ENCODE measurements around the gene DGKB. TPM values are rescaled to one million over a fixed set of nuclear protein-coding genes. Genes with fewer than 3 reads are reported as not detected.
"Not testable (repeated sequence)": the region's sequence is repeated elsewhere in the genome, so short reads cannot be mapped to it uniquely, and the experiment has no call there.

The DGKB gene
- total RNA-seq, 1 experiment from 2014 or later: 0.08 TPM

DNA sequence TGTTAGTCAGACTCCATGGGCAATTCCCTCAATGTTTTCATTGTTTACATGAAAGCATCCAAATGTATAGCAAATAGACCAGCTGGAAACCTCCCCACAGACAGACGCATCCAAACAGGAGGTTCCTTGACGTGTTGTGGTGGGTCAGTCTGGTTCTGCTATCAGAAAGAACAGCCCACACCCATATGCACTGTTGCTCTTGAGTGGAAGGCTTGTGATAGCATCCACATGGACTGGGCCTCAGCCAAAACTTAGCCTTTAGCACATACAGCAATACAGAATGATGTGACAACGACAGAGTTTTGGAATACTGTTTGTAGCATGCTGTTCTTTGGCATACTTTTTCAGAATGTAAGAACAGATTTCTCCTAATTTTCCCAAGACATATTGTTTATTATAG is 613.9 kb downstream of the DGKB start:
- no peak for DNase-seq
- Histone ChIP-seq H3K4me3 (no peak overlapping the region), H3K27me3 (no peaks in the 10 kb centered on the region), H3K36me3 (no peaks in the 10 kb centered on the region), H3K9me3 (replicated peaks) (no peaks in the 10 kb centered on the region), H3K27ac (no peak overlapping the region), H3K4me1 (no peaks in the 10 kb centered on the region)

DNA sequence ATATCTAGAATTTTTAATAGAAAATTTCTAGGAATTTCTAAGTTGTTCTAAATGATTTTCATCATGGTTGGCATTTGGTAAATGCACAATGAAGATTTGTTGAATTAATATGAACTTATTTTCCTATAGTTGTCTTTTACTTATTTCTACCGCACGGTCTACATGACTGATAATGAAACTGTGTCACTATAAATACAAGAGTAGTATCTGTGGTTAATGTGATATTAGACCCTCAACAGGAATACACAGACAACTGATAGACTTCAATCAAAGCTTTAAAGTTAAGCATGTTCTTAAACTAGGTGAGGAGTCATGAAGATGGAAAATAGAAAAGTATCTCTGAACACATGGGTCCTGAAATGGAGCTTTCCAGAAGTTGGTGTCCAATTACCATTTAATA is 615.2 kb downstream of the DGKB start:
- no peaks in the 10 kb centered on the region for H3K4me1 ChIP-seq
- H3K9me3 ChIP-seq (replicated peaks): no peaks in the 10 kb centered on the region
- no peak overlapping the region for H3K4me3 ChIP-seq
- no peaks in the 10 kb centered on the region for H3K36me3 ChIP-seq
- no peak for DNase-seq
- H3K27me3 ChIP-seq: no peaks in the 10 kb centered on the region
- no peak overlapping the region for H3K27ac ChIP-seq

DNA sequence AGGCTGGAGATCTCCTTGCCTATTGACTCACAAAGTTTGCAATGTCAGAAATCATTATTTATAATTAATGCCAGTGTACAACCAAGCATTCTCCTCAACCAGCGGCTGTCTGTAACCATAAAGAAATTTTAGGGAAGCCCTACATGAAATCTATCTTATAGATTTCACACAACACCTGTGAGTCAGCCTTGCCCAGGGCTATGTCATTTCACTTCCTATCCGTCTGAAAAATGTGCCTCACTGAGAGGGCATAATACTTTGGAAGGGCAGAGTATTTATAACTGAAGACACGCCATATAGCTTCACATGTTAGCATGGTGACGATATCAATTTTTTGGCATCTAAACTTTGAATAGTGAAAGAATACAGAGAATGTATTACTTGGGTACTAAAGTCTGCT is 616.5 kb downstream of the DGKB start:
- H3K27ac ChIP-seq: no peak overlapping the region
- H3K9me3 ChIP-seq (replicated peaks): no peaks in the 10 kb centered on the region
- H3K27me3 ChIP-seq: no peaks in the 10 kb centered on the region
- DNase-seq: no peak
- no peaks in the 10 kb centered on the region for H3K4me1 ChIP-seq
- H3K36me3 ChIP-seq: no peaks in the 10 kb centered on the region
- no peak overlapping the region for H3K4me3 ChIP-seq

DNA sequence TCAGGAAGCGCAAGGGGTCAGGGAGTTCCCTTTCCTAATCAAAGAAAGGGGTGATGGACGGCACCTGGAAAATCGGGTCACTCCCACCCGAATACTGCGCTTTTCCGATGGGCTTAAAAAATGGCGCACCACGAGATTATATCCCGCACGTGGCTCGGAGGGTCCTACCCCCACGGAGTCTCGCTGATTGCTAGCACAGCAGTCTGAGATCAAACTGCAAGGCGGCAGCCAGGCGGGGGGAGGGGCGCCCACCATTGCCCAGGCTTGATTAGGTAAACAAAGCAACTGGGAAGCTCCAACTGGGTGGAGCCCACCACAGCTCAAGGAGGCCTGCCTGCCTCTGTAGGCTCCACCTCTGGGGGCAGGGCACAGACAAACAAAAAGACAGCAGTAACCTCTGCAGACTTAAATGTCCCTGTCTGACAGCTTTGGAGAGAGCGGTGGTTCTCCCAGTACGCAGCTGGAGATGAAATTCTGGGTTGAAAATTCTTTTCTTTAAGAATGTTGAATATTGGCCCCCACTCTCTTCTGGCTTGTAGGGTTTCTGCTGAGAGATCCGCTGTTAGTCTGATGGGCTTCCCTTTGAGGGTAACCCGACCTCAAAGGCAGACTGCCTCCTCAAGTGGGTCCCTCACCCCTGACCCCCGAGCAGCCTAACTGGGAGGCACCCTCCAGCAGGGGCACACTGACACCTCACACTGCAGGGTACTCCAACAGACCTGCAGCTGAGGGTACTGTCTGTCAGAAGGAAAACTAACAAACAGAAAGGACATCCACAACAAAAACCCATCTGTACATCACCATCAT is 623.3 kb downstream of the DGKB start:
- H3K36me3 ChIP-seq; H3K27me3 ChIP-seq; H3K4me3 ChIP-seq; H3K27ac ChIP-seq; H3K4me1 ChIP-seq; DNase-seq; H3K9me3 ChIP-seq (replicated peaks): not testable (repeated sequence)

DNA sequence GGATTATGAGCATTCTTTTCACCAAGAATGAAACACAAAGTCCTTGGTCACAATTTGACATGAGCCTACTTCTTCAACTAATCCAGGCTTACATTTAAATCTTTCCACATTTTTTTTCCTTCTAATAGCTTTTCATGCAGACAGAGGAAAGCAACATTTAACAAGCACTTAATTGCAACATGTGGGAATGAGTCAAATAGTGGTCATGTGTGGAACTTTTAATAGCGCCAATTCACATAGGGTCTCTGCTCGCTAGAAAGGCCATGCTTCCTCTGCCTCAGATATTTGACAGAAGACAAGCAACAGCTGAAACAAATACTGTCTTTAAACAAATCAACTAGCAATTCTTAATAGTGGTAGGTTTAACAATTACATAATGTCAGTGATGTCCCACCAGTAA is 627.2 kb downstream of the DGKB start:
- H3K4me1 ChIP-seq: no peaks in the 10 kb centered on the region
- H3K9me3 ChIP-seq (replicated peaks): no peaks in the 10 kb centered on the region
- DNase-seq: no peak
- H3K27ac ChIP-seq: no peak overlapping the region
- H3K36me3 ChIP-seq: no peaks in the 10 kb centered on the region
- no peaks in the 10 kb centered on the region for H3K27me3 ChIP-seq
- no peak overlapping the region for H3K4me3 ChIP-seq

DNA sequence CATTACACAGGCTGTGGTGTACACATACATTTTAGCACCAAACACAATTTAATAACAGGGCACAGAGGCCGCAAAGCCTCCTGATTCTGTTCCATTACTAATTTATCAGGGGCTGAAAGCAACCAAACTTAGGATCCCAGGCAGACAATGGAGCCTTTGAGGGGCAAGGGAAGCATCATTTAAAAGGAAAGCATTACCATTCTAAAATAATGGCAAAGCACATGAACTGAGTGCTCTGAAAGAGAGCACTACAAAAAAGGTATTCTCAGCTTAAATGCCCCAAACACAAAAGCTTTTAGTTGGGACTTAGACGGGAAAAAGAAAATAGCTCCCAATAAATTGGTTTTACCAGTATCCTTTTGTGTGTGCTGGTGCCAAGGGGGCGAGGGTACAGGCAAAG is 631.1 kb downstream of the DGKB start:
- Histone ChIP-seq H3K4me3 (no peak overlapping the region), H3K36me3 (no peaks in the 10 kb centered on the region), H3K4me1 (no peaks in the 10 kb centered on the region), H3K27ac (no peak overlapping the region), H3K27me3 (no peaks in the 10 kb centered on the region), H3K9me3 (replicated peaks) (no peaks in the 10 kb centered on the region)
- DNase-seq: no peak

DNA sequence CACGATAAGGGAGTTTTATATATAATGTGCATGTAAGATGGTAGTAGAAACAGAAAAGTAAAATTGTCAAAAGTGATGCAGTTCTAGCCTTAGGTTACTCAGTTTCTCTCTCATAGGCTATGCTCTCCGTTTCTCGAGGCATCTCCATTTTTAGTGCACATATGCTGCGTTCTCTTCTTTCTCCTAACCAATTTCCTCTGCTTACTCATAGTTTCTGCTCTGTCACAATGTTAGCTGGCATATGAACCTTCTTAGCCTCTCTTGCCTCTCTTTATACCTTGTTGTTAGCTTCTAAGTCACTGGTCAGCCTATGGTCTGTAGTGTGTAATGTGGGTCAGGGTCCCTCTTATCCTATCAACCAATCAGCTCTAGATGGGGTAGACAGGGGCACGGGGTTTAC is 632.5 kb downstream of the DGKB start:
- H3K9me3 ChIP-seq (replicated peaks): no peaks in the 10 kb centered on the region
- H3K36me3 ChIP-seq: no peaks in the 10 kb centered on the region
- no peaks in the 10 kb centered on the region for H3K4me1 ChIP-seq
- no peaks in the 10 kb centered on the region for H3K27me3 ChIP-seq
- no peak overlapping the region for H3K27ac ChIP-seq
- H3K4me3 ChIP-seq: no peak overlapping the region
- no peak for DNase-seq

DNA sequence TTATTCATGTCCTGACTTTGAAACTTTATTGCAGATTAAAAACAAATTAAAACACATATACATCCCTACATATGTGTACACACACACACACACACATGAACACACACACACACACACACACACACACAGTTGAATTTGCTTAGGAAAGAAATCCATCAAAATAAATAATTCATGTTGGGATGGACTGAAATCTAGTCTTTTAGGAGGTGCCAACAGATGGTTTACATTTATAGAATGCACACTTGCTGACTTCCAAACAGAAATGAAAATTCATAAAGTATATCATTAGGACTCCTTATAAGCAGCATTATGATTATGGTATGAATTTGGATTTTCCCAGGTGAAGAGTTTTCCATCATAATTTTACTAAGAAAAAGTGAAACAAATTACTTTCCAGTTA is 642.5 kb downstream of the DGKB start:
- no peak for DNase-seq
- H3K36me3 ChIP-seq: no peaks in the 10 kb centered on the region
- no peak overlapping the region for H3K27ac ChIP-seq
- no peaks in the 10 kb centered on the region for H3K9me3 ChIP-seq (replicated peaks)
- H3K27me3 ChIP-seq: no peaks in the 10 kb centered on the region
- H3K4me1 ChIP-seq: no peaks in the 10 kb centered on the region
- no peak overlapping the region for H3K4me3 ChIP-seq

DNA sequence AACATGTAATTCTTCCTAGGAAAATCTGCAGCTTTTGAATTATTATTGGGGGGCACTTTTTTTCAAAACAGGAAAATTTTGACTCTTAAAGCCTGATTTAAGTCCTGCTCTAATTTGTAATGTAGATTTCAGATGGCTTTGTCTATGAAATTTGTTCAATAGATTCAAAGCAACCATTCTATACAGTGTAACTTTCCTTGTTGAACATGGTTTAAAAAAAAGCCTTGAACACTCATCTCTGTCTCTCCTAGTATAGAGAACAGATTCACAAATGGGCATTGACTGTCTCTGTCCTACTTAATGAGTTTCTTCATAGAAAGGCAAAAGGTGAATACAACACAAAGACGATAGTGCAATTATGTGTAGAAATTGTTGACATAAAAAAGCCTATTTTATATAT is 643.7 kb downstream of the DGKB start:
- Histone ChIP-seq H3K9me3 (replicated peaks) (no peaks in the 10 kb centered on the region), H3K27ac (no peak overlapping the region), H3K36me3 (no peaks in the 10 kb centered on the region), H3K27me3 (no peaks in the 10 kb centered on the region), H3K4me1 (no peaks in the 10 kb centered on the region), H3K4me3 (no peak overlapping the region)
- DNase-seq: no peak

DNA sequence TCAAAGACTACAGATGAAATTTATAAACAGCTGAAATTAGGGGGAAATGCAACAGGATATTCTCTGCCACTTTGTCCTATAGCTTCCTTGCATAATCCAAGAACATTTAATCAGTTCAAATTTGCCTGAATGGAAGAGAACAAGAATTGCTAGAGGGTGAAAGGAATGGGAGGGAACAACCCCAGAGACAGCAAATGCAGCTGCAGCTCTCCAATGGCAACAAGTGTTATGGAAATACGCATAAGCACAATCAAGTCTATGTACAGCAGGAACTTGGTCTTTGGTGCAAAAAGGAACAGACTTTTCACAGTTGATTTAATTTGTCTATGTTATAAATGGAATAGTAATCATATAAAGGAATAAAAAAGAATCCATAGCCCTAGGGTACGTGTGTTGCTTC is 644.1 kb downstream of the DGKB start:
- Histone ChIP-seq H3K9me3 (replicated peaks) (no peaks in the 10 kb centered on the region), H3K27me3 (no peaks in the 10 kb centered on the region), H3K4me3 (no peak overlapping the region), H3K4me1 (no peaks in the 10 kb centered on the region), H3K27ac (no peak overlapping the region), H3K36me3 (no peaks in the 10 kb centered on the region)
- no peak for DNase-seq

DNA sequence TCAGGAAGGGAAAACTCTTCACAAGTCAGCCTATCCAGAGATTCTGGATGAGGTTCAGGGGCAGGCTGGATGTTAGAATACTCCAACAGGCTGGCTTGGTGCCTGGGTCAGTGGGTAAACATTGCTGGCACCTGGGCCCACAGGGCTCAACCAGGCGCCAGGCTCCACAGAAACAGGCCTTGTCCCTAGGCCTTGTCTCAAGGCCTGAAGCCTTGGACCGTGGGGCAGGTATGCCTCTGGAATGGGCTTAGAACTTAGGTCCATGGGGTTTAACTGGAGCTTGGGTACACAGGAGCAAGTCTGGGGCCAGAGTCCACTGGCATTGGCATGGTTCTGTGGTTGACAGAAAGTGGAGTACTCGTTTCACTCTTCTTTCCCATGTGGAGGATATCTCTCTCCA is 650.1 kb downstream of the DGKB start:
- DNase-seq: no peak
- Histone ChIP-seq H3K4me1 (no peaks in the 10 kb centered on the region), H3K9me3 (replicated peaks) (no peaks in the 10 kb centered on the region), H3K36me3 (no peaks in the 10 kb centered on the region), H3K27me3 (no peaks in the 10 kb centered on the region), H3K27ac (no peak overlapping the region), H3K4me3 (no peak overlapping the region)

DNA sequence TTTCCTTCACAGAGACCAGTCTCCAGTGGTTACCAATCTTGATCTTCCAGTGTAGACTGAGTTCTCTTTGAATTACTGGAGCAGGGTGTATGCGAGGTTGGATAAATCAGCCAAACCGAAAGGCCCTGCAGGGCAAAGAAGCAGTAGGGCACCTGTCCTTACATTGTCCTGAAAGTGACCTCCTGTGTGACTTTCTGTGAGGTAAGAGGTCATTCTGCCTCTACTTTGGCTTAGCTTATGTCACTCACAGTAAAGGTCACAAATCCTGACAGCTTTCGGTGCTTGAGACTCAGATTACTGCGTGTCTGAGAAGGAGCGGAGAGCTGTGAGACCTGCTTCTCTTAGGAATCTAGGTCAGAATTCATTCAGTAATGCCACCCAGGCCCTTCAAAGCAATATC is 660.4 kb downstream of the DGKB start:
- Histone ChIP-seq H3K9me3 (replicated peaks) (no peaks in the 10 kb centered on the region), H3K27me3 (no peaks in the 10 kb centered on the region), H3K4me3 (no peak overlapping the region), H3K27ac (no peak overlapping the region), H3K4me1 (no peaks in the 10 kb centered on the region), H3K36me3 (no peaks in the 10 kb centered on the region)
- no peak for DNase-seq

DNA sequence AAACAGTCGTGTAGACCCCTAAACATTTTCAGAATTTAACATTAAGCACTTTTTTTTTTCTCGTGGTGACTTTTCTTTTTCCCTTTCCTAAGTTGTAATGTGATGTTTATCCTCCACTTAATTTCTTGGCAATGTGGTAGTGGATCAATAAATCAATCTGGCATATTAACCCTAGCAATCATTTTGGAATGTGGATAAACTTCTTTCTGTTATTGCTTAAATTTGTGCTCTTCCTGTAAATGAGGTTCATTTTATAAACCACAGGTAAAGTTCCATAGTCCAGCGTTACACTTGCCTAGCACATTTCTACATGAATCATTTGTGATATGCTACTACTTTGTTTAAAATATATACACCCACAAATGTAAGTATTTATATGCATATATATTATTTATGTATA is 665.7 kb downstream of the DGKB start:
- no peaks in the 10 kb centered on the region for H3K4me1 ChIP-seq
- no peak for DNase-seq
- H3K9me3 ChIP-seq (replicated peaks): no peaks in the 10 kb centered on the region
- H3K4me3 ChIP-seq: no peak overlapping the region
- H3K36me3 ChIP-seq: no peaks in the 10 kb centered on the region
- no peaks in the 10 kb centered on the region for H3K27me3 ChIP-seq
- H3K27ac ChIP-seq: no peak overlapping the region

DNA sequence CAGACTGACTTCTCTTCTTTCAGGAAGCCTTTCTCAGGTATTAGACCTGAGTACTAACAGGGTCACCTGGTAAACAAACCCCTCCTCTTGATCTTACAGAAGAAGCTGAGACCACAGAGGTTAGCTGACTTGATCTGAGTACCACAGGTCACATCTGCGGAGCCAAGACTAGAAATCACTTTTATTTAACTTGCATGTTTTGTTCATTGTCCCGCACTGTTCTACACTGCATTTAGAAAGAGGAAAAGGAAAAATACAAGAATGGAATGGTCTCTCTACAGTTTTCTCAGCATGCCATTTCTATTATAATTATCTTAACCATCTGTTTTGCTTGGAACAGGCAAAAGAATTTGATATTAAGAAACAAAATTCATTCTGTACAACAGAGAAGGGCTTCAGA is 667.5 kb downstream of the DGKB start:
- no peaks in the 10 kb centered on the region for H3K27me3 ChIP-seq
- H3K4me1 ChIP-seq: no peaks in the 10 kb centered on the region
- no peaks in the 10 kb centered on the region for H3K36me3 ChIP-seq
- DNase-seq: no peak
- no peak overlapping the region for H3K27ac ChIP-seq
- no peaks in the 10 kb centered on the region for H3K9me3 ChIP-seq (replicated peaks)
- no peak overlapping the region for H3K4me3 ChIP-seq

DNA sequence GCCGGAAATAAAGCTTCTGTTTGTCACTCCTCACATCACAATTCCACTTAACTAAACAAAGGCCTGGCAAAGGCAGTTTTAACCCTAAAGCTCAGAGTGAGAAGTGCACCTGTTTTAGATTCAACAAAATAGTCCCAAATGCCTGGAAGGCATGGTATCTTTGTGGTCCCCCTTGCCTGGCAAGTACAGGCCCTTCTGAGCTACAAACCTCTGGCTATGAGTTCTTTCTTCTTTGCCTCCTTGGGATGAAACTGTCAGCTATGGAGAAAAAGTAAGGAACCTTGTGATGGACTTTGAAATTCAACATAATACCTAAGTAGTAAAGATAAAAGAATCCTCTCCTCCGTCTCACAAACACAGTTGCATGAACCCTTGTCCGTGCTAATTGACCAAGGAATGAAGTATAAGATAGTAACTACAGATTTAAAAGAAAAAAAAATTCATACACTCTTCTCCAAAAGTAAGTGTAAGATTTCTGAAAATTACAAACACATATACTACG is 668.6 kb downstream of the DGKB start:
- Histone ChIP-seq H3K27ac (no peak overlapping the region), H3K4me3 (no peak overlapping the region)

More for the DNA sequence above, 668.6 kb downstream of the DGKB start:
- H3K4me1 ChIP-seq: no peaks in the 10 kb centered on the region
- H3K9me3 ChIP-seq (replicated peaks): no peaks in the 10 kb centered on the region
- DNase-seq: peak; percentile 3 to 36
- no peaks in the 10 kb centered on the region for H3K36me3 ChIP-seq
- no peaks in the 10 kb centered on the region for H3K27me3 ChIP-seq
